GM23338 (cell line): ENCODE measurements around the gene TNC. TPM values are rescaled to one million over a fixed set of nuclear protein-coding genes. Genes with fewer than 3 reads are reported as not detected.

ENCODE experiments used
- ATAC-seq: fragments of 200-7000 bp; cut with Tn5 transposase; 3 replicates; pipeline ENCODE4 v1.9.1; 2020
- DNase-seq: peaks from one replicate; pipeline ENCODE4 v3.0.0-alpha.2; 2015; ENCODE audit warnings: low spot score
- H2AFZ ChIP-seq: fragments of 200-600 bp; sonication (generic); 2 replicates; pipeline ENCODE4 v1.8.0; 2016; ENCODE audit warnings: antibody characterized with exemption, mild to moderate bottlenecking, moderate library complexity
- H3F3A ChIP-seq: fragments of 200-600 bp; sonication (generic); replicated peaks from 2 replicates; pipeline ENCODE4 v1.8.0; 2017; ENCODE audit warnings: antibody characterized with exemption, mixed run types, low read depth
- H3K27ac ChIP-seq: fragments of 200-600 bp; sonication (generic); 2 replicates; pipeline ENCODE4 v1.6.1; 2016; ENCODE audit warnings: low read depth
- H3K27me3 ChIP-seq: fragments of 200-600 bp; sonication (generic); 2 replicates; pipeline ENCODE4 v1.8.0; 2016; ENCODE audit warnings: mild to moderate bottlenecking, mixed run types, moderate library complexity; ENCODE audit not compliant: insufficient read depth
- H3K36me3 ChIP-seq: fragments of 200-600 bp; sonication (generic); 2 replicates; pipeline ENCODE4 v1.8.0; 2016; ENCODE audit warnings: mild to moderate bottlenecking; ENCODE audit not compliant: insufficient read depth
- H3K4me1 ChIP-seq: fragments of 200-600 bp; sonication (generic); 2 replicates; pipeline ENCODE4 v1.8.0; 2016; ENCODE audit warnings: mild to moderate bottlenecking, moderate library complexity; ENCODE audit not compliant: insufficient read depth
- H3K4me2 ChIP-seq: fragments of 200-600 bp; sonication (generic); 2 replicates; pipeline ENCODE4 v1.7.1; 2017; ENCODE audit warnings: mixed run types
- H3K4me3 ChIP-seq: fragments of 200-600 bp; sonication (generic); 2 replicates; pipeline ENCODE4 v1.6.1; 2016; ENCODE audit warnings: mixed run types
- H3K79me2 ChIP-seq: fragments of 200-600 bp; sonication (generic); replicated peaks from 2 replicates; pipeline ENCODE4 v1.8.0; 2017; ENCODE audit warnings: mild to moderate bottlenecking; ENCODE audit not compliant: insufficient read depth
- H3K9me2 ChIP-seq: fragments of 200-600 bp; sonication (generic); 2 replicates; pipeline ENCODE4 v1.8.0; 2017; ENCODE audit not compliant: insufficient read depth
- H4K20me1 ChIP-seq: fragments of 200-600 bp; sonication (generic); replicated peaks from 2 replicates; pipeline ENCODE4 v1.8.0; 2017; ENCODE audit warnings: mild to moderate bottlenecking; ENCODE audit not compliant: insufficient read depth
- H3K27ac Mint-ChIP-seq: 2 replicates; pipeline ENCODE4 v1.8.0; 2020; ENCODE audit warnings: inconsistent platforms, mild to moderate bottlenecking, moderate library complexity, mixed read lengths
- H3K27me3 Mint-ChIP-seq: 3 replicates; pipeline ENCODE4 v1.8.0; 2022; ENCODE audit warnings: low read depth, mild to moderate bottlenecking, moderate library complexity, mixed read lengths, inconsistent platforms; ENCODE audit not compliant: insufficient read depth, poor library complexity
- H3K36me3 Mint-ChIP-seq: 3 replicates; pipeline ENCODE4 v1.8.0; 2021; ENCODE audit warnings: low read depth, mild to moderate bottlenecking, inconsistent platforms, moderate library complexity, mixed read lengths
- H3K4me1 Mint-ChIP-seq: 3 replicates; pipeline ENCODE4 v1.8.0; 2020; ENCODE audit warnings: mild to moderate bottlenecking, inconsistent platforms, mixed read lengths
- H3K4me3 Mint-ChIP-seq: 3 replicates; pipeline ENCODE4 v1.8.0; 2021; ENCODE audit warnings: moderate library complexity, mild to moderate bottlenecking, inconsistent platforms, mixed read lengths
- H3K9me3 Mint-ChIP-seq: 3 replicates; pipeline ENCODE4 v1.8.0; 2020; ENCODE audit warnings: moderate library complexity, mild to moderate bottlenecking, inconsistent platforms, mixed read lengths
- CREB1 ChIP-seq: fragments of 250-450 bp; sonication (Bioruptor Pico); IDR thresholded peaks from 2 replicates; pipeline ENCODE4 v1.5.0; 2020; ENCODE audit warnings: low read depth, mild to moderate bottlenecking, moderate library complexity
- EZH2 ChIP-seq: fragments of 200-600 bp; sonication (generic); IDR thresholded peaks from one replicate; pipeline ENCODE4 v1.8.0; 2017; ENCODE audit warnings: antibody characterized with exemption, mild to moderate bottlenecking, low read depth; ENCODE audit not compliant: unreplicated experiment
- EZH2phosphoT487 ChIP-seq: fragments of 200-600 bp; sonication (generic); IDR thresholded peaks from one replicate; pipeline ENCODE4 v1.8.1; 2018; ENCODE audit warnings: antibody characterized with exemption; ENCODE audit not compliant: unreplicated experiment
- JUNB ChIP-seq: IDR thresholded peaks from one replicate; pipeline ENCODE4 v1.6.1; 2016; ENCODE audit warnings: antibody characterized with exemption; ENCODE audit not compliant: unreplicated experiment
- NANOG ChIP-seq: IDR thresholded peaks from 2 replicates; pipeline ENCODE4 v1.6.1; 2016; ENCODE audit warnings: antibody characterized with exemption, borderline replicate concordance
- POLR2AphosphoS5 ChIP-seq: IDR thresholded peaks from 2 replicates; pipeline ENCODE4 v1.6.1; 2016; ENCODE audit warnings: antibody characterized with exemption, low read depth
- STAT1 ChIP-seq: IDR thresholded peaks from one replicate; pipeline ENCODE4 v1.6.1; 2016; ENCODE audit warnings: antibody characterized with exemption; ENCODE audit not compliant: unreplicated experiment
- ZNF114 ChIP-seq: fragments of 250-450 bp; sonication (Bioruptor Pico); IDR thresholded peaks from 2 replicates; pipeline ENCODE4 v1.5.0; 2020; ENCODE audit warnings: mild to moderate bottlenecking, moderate library complexity
- ZNF331 ChIP-seq: fragments of 250-450 bp; sonication (Bioruptor Pico); IDR thresholded peaks from 2 replicates; pipeline ENCODE4 v1.5.0; 2020; ENCODE audit warnings: low read depth, mild to moderate bottlenecking, moderate library complexity
- polyA plus RNA-seq: library from polyadenylated mRNA; unstranded; fragments of >200 nt; fragmentation: Nextera tagmentation; extraction: Ambion mirVana; gene quantifications from 2 replicates; pipeline ENCODE4 v1.2.1, GENCODE V29; 2016
- total RNA-seq: library from RNA; depleted of rRNA; stranded (reverse); fragments of >200 nt; shearing (Covaris generic); gene quantifications from 2 replicates; pipeline ENCODE4 v1.2.3, GENCODE V29; 2014
- TF ChIP-seq, protein P1 (sequence below): fragments of 250-450 bp; sonication (Bioruptor Pico); IDR thresholded peaks from 2 replicates; pipeline ENCODE4 v1.5.0; 2020; ENCODE audit warnings: mild to moderate bottlenecking, moderate library complexity
- TF ChIP-seq, protein P2 (sequence below): IDR thresholded peaks from one replicate; pipeline ENCODE4 v1.6.1; 2018; ENCODE audit warnings: antibody characterized with exemption; ENCODE audit not compliant: unreplicated experiment
- TF ChIP-seq, protein P3 (sequence below), 2 experiments: fragments of 200-600 bp in 1 of 2; sonication (generic) in 1 of 2; conservative IDR thresholded peaks; 2 replicates each; pipeline versions ENCODE4 v1.5.1 to v1.6.1; 2016 to 2017; ENCODE audit warnings: antibody characterized with exemption in 2 of 2, low read depth in 2 of 2, mild to moderate bottlenecking in 2 of 2, moderate library complexity in 1 of 2
- TF ChIP-seq, protein P4 (sequence below): IDR thresholded peaks from 2 replicates; pipeline ENCODE4 v1.6.1; 2016; ENCODE audit warnings: antibody characterized with exemption

TNC gene
- total and polyA plus RNA-seq, 2 experiments from 2014 or later, result 0.89 to 2.7 TPM

DNA sequence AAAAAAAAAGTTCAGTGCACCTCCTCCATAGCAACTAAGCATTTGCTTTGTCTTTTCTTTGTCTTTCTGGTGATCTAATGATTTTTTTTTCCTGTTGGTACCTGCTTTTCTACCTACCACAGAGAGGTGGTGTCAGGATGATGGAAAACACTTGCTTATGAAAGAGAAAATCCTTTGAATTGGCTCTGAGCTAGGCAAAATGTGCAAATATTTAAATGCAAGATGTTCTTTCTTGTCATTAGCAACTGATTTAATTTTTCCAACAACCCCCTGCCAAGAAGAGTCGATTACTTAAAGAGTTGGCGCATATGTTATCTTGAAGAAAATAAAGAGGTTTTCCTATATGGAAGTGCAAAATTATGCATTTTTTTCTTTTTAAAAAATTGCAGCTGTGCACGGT, 37.7 kb downstream of the TNC start:
- peaks cover 3% of the 10 kb centered on the region; the same call in 1 of the 3 replicates for H3K36me3 Mint-ChIP-seq
- no peak overlapping the region for H3K27ac ChIP-seq
- H3K27ac Mint-ChIP-seq, result no peak overlapping the region
- H2AFZ ChIP-seq, result no peak overlapping the region
- no peaks in the 10 kb centered on the region for H3K9me3 Mint-ChIP-seq
- peaks cover 9% of the 10 kb centered on the region; the same call in 1 of the 2 replicates for H3K4me1 ChIP-seq
- H3K4me2 ChIP-seq, result no peak overlapping the region
- H3K79me2 ChIP-seq, result no peaks in the 10 kb centered on the region
- no peaks in the 10 kb centered on the region for H3K36me3 ChIP-seq
- H3F3A ChIP-seq, result no peaks in the 10 kb centered on the region
- DNase-seq, result no peak
- ATAC-seq, result no peak
- no peaks in the 10 kb centered on the region for H3K27me3 ChIP-seq
- peaks cover 13% of the 10 kb centered on the region for H3K4me1 Mint-ChIP-seq
- no peak overlapping the region for H3K4me3 Mint-ChIP-seq
- peaks cover 2% of the 10 kb centered on the region for H3K27me3 Mint-ChIP-seq
- TF ChIP-seq, protein P1, sequence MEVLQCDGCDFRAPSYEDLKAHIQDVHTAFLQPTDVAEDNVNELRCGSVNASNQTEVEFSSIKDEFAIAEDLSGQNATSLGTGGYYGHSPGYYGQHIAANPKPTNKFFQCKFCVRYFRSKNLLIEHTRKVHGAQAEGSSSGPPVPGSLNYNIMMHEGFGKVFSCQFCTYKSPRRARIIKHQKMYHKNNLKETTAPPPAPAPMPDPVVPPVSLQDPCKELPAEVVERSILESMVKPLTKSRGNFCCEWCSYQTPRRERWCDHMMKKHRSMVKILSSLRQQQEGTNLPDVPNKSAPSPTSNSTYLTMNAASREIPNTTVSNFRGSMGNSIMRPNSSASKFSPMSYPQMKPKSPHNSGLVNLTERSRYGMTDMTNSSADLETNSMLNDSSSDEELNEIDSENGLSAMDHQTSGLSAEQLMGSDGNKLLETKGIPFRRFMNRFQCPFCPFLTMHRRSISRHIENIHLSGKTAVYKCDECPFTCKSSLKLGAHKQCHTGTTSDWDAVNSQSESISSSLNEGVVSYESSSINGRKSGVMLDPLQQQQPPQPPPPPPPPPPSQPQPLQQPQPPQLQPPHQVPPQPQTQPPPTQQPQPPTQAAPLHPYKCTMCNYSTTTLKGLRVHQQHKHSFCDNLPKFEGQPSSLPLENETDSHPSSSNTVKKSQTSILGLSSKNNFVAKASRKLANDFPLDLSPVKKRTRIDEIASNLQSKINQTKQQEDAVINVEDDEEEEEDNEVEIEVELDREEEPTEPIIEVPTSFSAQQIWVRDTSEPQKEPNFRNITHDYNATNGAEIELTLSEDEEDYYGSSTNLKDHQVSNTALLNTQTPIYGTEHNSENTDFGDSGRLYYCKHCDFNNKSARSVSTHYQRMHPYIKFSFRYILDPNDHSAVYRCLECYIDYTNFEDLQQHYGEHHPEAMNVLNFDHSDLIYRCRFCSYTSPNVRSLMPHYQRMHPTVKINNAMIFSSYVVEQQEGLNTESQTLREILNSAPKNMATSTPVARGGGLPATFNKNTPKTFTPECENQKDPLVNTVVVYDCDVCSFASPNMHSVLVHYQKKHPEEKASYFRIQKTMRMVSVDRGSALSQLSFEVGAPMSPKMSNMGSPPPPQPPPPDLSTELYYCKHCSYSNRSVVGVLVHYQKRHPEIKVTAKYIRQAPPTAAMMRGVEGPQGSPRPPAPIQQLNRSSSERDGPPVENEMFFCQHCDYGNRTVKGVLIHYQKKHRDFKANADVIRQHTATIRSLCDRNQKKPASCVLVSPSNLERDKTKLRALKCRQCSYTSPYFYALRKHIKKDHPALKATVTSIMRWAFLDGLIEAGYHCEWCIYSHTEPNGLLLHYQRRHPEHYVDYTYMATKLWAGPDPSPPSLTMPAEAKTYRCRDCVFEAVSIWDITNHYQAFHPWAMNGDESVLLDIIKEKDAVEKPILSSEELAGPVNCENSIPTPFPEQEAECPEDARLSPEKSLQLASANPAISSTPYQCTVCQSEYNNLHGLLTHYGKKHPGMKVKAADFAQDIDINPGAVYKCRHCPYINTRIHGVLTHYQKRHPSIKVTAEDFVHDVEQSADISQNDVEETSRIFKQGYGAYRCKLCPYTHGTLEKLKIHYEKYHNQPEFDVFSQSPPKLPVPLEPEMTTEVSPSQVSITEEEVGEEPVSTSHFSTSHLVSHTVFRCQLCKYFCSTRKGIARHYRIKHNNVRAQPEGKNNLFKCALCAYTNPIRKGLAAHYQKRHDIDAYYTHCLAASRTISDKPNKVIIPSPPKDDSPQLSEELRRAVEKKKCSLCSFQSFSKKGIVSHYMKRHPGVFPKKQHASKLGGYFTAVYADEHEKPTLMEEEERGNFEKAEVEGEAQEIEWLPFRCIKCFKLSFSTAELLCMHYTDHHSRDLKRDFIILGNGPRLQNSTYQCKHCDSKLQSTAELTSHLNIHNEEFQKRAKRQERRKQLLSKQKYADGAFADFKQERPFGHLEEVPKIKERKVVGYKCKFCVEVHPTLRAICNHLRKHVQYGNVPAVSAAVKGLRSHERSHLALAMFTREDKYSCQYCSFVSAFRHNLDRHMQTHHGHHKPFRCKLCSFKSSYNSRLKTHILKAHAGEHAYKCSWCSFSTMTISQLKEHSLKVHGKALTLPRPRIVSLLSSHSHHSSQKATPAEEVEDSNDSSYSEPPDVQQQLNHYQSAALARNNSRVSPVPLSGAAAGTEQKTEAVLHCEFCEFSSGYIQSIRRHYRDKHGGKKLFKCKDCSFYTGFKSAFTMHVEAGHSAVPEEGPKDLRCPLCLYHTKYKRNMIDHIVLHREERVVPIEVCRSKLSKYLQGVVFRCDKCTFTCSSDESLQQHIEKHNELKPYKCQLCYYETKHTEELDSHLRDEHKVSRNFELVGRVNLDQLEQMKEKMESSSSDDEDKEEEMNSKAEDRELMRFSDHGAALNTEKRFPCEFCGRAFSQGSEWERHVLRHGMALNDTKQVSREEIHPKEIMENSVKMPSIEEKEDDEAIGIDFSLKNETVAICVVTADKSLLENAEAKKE, result no peak
- TF ChIP-seq, protein P2, sequence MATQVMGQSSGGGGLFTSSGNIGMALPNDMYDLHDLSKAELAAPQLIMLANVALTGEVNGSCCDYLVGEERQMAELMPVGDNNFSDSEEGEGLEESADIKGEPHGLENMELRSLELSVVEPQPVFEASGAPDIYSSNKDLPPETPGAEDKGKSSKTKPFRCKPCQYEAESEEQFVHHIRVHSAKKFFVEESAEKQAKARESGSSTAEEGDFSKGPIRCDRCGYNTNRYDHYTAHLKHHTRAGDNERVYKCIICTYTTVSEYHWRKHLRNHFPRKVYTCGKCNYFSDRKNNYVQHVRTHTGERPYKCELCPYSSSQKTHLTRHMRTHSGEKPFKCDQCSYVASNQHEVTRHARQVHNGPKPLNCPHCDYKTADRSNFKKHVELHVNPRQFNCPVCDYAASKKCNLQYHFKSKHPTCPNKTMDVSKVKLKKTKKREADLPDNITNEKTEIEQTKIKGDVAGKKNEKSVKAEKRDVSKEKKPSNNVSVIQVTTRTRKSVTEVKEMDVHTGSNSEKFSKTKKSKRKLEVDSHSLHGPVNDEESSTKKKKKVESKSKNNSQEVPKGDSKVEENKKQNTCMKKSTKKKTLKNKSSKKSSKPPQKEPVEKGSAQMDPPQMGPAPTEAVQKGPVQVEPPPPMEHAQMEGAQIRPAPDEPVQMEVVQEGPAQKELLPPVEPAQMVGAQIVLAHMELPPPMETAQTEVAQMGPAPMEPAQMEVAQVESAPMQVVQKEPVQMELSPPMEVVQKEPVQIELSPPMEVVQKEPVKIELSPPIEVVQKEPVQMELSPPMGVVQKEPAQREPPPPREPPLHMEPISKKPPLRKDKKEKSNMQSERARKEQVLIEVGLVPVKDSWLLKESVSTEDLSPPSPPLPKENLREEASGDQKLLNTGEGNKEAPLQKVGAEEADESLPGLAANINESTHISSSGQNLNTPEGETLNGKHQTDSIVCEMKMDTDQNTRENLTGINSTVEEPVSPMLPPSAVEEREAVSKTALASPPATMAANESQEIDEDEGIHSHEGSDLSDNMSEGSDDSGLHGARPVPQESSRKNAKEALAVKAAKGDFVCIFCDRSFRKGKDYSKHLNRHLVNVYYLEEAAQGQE, result no peak
- no peak for TF ChIP-seq ZNF331
- TF ChIP-seq, protein P3, sequence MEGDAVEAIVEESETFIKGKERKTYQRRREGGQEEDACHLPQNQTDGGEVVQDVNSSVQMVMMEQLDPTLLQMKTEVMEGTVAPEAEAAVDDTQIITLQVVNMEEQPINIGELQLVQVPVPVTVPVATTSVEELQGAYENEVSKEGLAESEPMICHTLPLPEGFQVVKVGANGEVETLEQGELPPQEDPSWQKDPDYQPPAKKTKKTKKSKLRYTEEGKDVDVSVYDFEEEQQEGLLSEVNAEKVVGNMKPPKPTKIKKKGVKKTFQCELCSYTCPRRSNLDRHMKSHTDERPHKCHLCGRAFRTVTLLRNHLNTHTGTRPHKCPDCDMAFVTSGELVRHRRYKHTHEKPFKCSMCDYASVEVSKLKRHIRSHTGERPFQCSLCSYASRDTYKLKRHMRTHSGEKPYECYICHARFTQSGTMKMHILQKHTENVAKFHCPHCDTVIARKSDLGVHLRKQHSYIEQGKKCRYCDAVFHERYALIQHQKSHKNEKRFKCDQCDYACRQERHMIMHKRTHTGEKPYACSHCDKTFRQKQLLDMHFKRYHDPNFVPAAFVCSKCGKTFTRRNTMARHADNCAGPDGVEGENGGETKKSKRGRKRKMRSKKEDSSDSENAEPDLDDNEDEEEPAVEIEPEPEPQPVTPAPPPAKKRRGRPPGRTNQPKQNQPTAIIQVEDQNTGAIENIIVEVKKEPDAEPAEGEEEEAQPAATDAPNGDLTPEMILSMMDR (conservative IDR thresholded peaks at IDR 0.05; ENCODE audit: low read depth in 2 of 2), result no peak
- TF ChIP-seq JUNB, result no peak
- TF ChIP-seq CREB1 (CRISPR knock-in tag), result no peak
- no peak for TF ChIP-seq POLR2AphosphoS5
- no peak for TF ChIP-seq STAT1
- TF ChIP-seq, protein P4, sequence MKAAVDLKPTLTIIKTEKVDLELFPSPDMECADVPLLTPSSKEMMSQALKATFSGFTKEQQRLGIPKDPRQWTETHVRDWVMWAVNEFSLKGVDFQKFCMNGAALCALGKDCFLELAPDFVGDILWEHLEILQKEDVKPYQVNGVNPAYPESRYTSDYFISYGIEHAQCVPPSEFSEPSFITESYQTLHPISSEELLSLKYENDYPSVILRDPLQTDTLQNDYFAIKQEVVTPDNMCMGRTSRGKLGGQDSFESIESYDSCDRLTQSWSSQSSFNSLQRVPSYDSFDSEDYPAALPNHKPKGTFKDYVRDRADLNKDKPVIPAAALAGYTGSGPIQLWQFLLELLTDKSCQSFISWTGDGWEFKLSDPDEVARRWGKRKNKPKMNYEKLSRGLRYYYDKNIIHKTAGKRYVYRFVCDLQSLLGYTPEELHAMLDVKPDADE, result no peak
- no peak for TF ChIP-seq NANOG
- TF ChIP-seq EZH2phosphoT487, result no peak
- TF ChIP-seq EZH2, result no peak
- TF ChIP-seq ZNF114 (CRISPR knock-in tag), result no peak
- H4K20me1 ChIP-seq, result no peaks in the 10 kb centered on the region
- H3K4me3 ChIP-seq, result no peak overlapping the region
- no peaks in the 10 kb centered on the region for H3K9me2 ChIP-seq
